GM08714 (cell line): ENCODE data around the gene YAP1.

Experiments
- H3K4me3 ChIP-seq: fragments of 200-500 bp; sonication (Bioruptor generic); 2 replicates; pipeline ENCODE4 v1.5.1; 2014; ENCODE audit warnings: mild to moderate bottlenecking, low read length, inconsistent platforms
- ZNF274 ChIP-seq: IDR thresholded peaks from 2 replicates; pipeline ENCODE4 v1.6.1; 2012; ENCODE audit warnings: mild to moderate bottlenecking, low read depth, low read length

Gene YAP1

GRCh38 chr11:102109896-102110760 is at the start of gene YAP1:
YAP1 (plus strand) TSS chr11:102110447; CDS start chr11:102110849, 402 bp downstream.
- H3K4me3 ChIP-seq = peak within 1 kb of the TSS; percentile 39; the same call in 1 of the 2 replicates
- no peak for TF ChIP-seq ZNF274

- no peak overlapping the region for H3K4me3 ChIP-seq
Observed at GRCh38 chr11:102061276-102061675, 49.0 kb upstream of the YAP1 start.

GRCh38 chr11:102062106-102062505 is 48.1 kb upstream of the YAP1 start:
- no peak overlapping the region for H3K4me3 ChIP-seq
- no peak for TF ChIP-seq ZNF274

More at GRCh38 chr11:102061276-102061675, 49.0 kb upstream of the YAP1 start:
- no peak for TF ChIP-seq ZNF274

GRCh38 chr11:102064316-102064715 is 45.9 kb upstream of the YAP1 start:
- no peak for TF ChIP-seq ZNF274
- H3K4me3 ChIP-seq = no peak overlapping the region

GRCh38 chr11:102070766-102071165 is 39.5 kb upstream of the YAP1 start:
- TF ChIP-seq ZNF274 = no peak
- no peak overlapping the region for H3K4me3 ChIP-seq

GRCh38 chr11:102071497-102072472 is 38.5 kb upstream of the YAP1 start:
- no peak for TF ChIP-seq ZNF274
- H3K4me3 ChIP-seq = no peak overlapping the region

- H3K4me3 ChIP-seq = no peak overlapping the region
- no peak for TF ChIP-seq ZNF274
Observed at GRCh38 chr11:102073253-102073652, 37.0 kb upstream of the YAP1 start.

GRCh38 chr11:102079625-102080024 is 30.6 kb upstream of the YAP1 start:
- TF ChIP-seq ZNF274 = no peak
- H3K4me3 ChIP-seq = no peak overlapping the region

- no peak for TF ChIP-seq ZNF274
- H3K4me3 ChIP-seq = no peak overlapping the region
Observed at GRCh38 chr11:102081313-102081712, 28.9 kb upstream of the YAP1 start.

- no peak for TF ChIP-seq ZNF274
- H3K4me3 ChIP-seq = no peak overlapping the region
Observed at GRCh38 chr11:102085864-102086551, 24.2 kb upstream of the YAP1 start.

- no peak for TF ChIP-seq ZNF274
- H3K4me3 ChIP-seq = no peak overlapping the region
Observed at GRCh38 chr11:102097186-102097585, 13.1 kb upstream of the YAP1 start.

- H3K4me3 ChIP-seq = no peak overlapping the region
- no peak for TF ChIP-seq ZNF274
Observed at GRCh38 chr11:102099755-102100154, 10.5 kb upstream of the YAP1 start.

- no peak for TF ChIP-seq ZNF274
- H3K4me3 ChIP-seq = no peak overlapping the region
Observed at GRCh38 chr11:102108734-102109440, 1.4 kb upstream of the YAP1 start.

GRCh38 chr11:102110761-102111010 is 439 bp downstream of the YAP1 start:
- TF ChIP-seq ZNF274 = no peak
- H3K4me3 ChIP-seq = peak overlapping the region; percentile 39; the same call in 1 of the 2 replicates
